Measurements from ENCODE around the gene DTL.

Gene DTL

GRCh38 chr1:212132025-212132424 lies 96.5 kb downstream of the DTL start:
- Histone ChIP-seq H3K27me3 (ENCODE audit: low read depth, low read length) (no peaks in the 10 kb centered on the region), H4K20me1 (ENCODE audit: insufficient read depth, low read length) (no peaks in the 10 kb centered on the region), H3K9ac (ENCODE audit: low read length) (no peak overlapping the region), H3K4me2 (ENCODE audit: low read length) (no peak overlapping the region), H3K79me2 (ENCODE audit: low read length) (no peaks in the 10 kb centered on the region), H3K4me1 (ENCODE audit: low read length) (no peaks in the 10 kb centered on the region), H3K9me3 (ENCODE audit: insufficient read depth, low read length) (no peaks in the 10 kb centered on the region), H3K27ac (ENCODE audit: low read length) (no peak overlapping the region), H2AFZ (ENCODE audit: low read depth, low read length) (no peak overlapping the region), H3K36me3 (replicated peaks; ENCODE audit: low read depth, low read length) (peaks cover 18% of the 10 kb centered on the region), H3K4me3 (ENCODE audit: low read length) (no peak overlapping the region)
- no peak for TF ChIP-seq CTCF (IDR thresholded peaks at IDR 0.05; ENCODE audit: low read depth, low read length)
- TF ChIP-seq EZH2phosphoT487 (IDR thresholded peaks at IDR 0.05; ENCODE audit: low read depth), result no peak

- no peaks in the 10 kb centered on the region for H3K79me2 ChIP-seq (ENCODE audit: low read length)
- no peak overlapping the region for H2AFZ ChIP-seq (ENCODE audit: low read depth, low read length)
- H3K4me3 ChIP-seq (ENCODE audit: low read length), result no peak overlapping the region
- no peak overlapping the region for H3K9ac ChIP-seq (ENCODE audit: low read length)
- H4K20me1 ChIP-seq (ENCODE audit: insufficient read depth, low read length), result no peaks in the 10 kb centered on the region
- H3K4me2 ChIP-seq (ENCODE audit: low read length), result no peak overlapping the region
- no peaks in the 10 kb centered on the region for H3K4me1 ChIP-seq (ENCODE audit: low read length)
- H3K27me3 ChIP-seq (ENCODE audit: low read depth, low read length), result no peaks in the 10 kb centered on the region
- H3K27ac ChIP-seq (ENCODE audit: low read length), result no peak overlapping the region
- no peak for TF ChIP-seq CTCF (IDR thresholded peaks at IDR 0.05; ENCODE audit: low read depth, low read length)
- TF ChIP-seq EZH2phosphoT487 (IDR thresholded peaks at IDR 0.05; ENCODE audit: low read depth), result no peak
- H3K36me3 ChIP-seq (replicated peaks; ENCODE audit: low read depth, low read length), result peaks cover 18% of the 10 kb centered on the region
- H3K9me3 ChIP-seq (ENCODE audit: insufficient read depth, low read length), result no peaks in the 10 kb centered on the region
Measured at GRCh38 chr1:212133319-212133718, 97.8 kb downstream of the DTL start.

GRCh38 chr1:212135166-212135565 lies 99.6 kb downstream of the DTL start:
- H3K79me2 ChIP-seq (ENCODE audit: low read length), result no peaks in the 10 kb centered on the region
- no peaks in the 10 kb centered on the region for H3K9me3 ChIP-seq (ENCODE audit: insufficient read depth, low read length)
- H3K27me3 ChIP-seq (ENCODE audit: low read depth, low read length), result no peaks in the 10 kb centered on the region
- no peak overlapping the region for H2AFZ ChIP-seq (ENCODE audit: low read depth, low read length)
- no peaks in the 10 kb centered on the region for H4K20me1 ChIP-seq (ENCODE audit: insufficient read depth, low read length)
- no peak overlapping the region for H3K9ac ChIP-seq (ENCODE audit: low read length)
- H3K27ac ChIP-seq (ENCODE audit: low read length), result no peak overlapping the region
- H3K4me1 ChIP-seq (ENCODE audit: low read length), result no peaks in the 10 kb centered on the region
- H3K4me3 ChIP-seq (ENCODE audit: low read length), result no peak overlapping the region
- no peak for TF ChIP-seq EZH2phosphoT487 (IDR thresholded peaks at IDR 0.05; ENCODE audit: low read depth)
- TF ChIP-seq CTCF (IDR thresholded peaks at IDR 0.05; ENCODE audit: low read depth, low read length), result no peak
- peaks cover 14% of the 10 kb centered on the region for H3K36me3 ChIP-seq (replicated peaks; ENCODE audit: low read depth, low read length)
- H3K4me2 ChIP-seq (ENCODE audit: low read length), result no peak overlapping the region

GRCh38 chr1:212137854-212138253 lies 102.3 kb downstream of the DTL start:
- H3K9ac ChIP-seq (ENCODE audit: low read length), result no peak overlapping the region
- peaks cover 13% of the 10 kb centered on the region for H3K36me3 ChIP-seq (replicated peaks; ENCODE audit: low read depth, low read length)
- no peak overlapping the region for H3K4me3 ChIP-seq (ENCODE audit: low read length)
- no peaks in the 10 kb centered on the region for H4K20me1 ChIP-seq (ENCODE audit: insufficient read depth, low read length)
- H3K4me2 ChIP-seq (ENCODE audit: low read length), result no peak overlapping the region
- TF ChIP-seq EZH2phosphoT487 (IDR thresholded peaks at IDR 0.05; ENCODE audit: low read depth) (no peak), CTCF (IDR thresholded peaks at IDR 0.05; ENCODE audit: low read depth, low read length) (no peak)
- H3K4me1 ChIP-seq (ENCODE audit: low read length), result no peaks in the 10 kb centered on the region
- no peak overlapping the region for H2AFZ ChIP-seq (ENCODE audit: low read depth, low read length)
- no peaks in the 10 kb centered on the region for H3K27me3 ChIP-seq (ENCODE audit: low read depth, low read length)
- H3K79me2 ChIP-seq (ENCODE audit: low read length), result no peaks in the 10 kb centered on the region
- no peaks in the 10 kb centered on the region for H3K9me3 ChIP-seq (ENCODE audit: insufficient read depth, low read length)
- H3K27ac ChIP-seq (ENCODE audit: low read length), result no peak overlapping the region

Data from OCI-LY3 (cell line).